SK-N-SH treated with all-trans-retinoic acid at 6 μM for 48 hours (cell line): ENCODE data around the gene SLC13A4.

Experiments used
- ARNTL ChIP-seq: fragments of 450-650 bp; formaldehyde crosslinking; IDR thresholded peaks from 2 replicates; pipeline ENCODE4 v1.5.0; 2020; ENCODE audit warnings: low read depth, mild to moderate bottlenecking, moderate library complexity, borderline replicate concordance
- CREB5 ChIP-seq: fragments of 250-450 bp; sonication (Bioruptor Pico); IDR thresholded peaks from 2 replicates; pipeline ENCODE4 v1.5.1; 2020; ENCODE audit warnings: low read depth, mild to moderate bottlenecking, moderate library complexity
- POU6F1 ChIP-seq: fragments of 250-450 bp; sonication (Bioruptor Pico); IDR thresholded peaks from 2 replicates; pipeline ENCODE4 v1.8.0; 2021; ENCODE audit warnings: low read depth, mild to moderate bottlenecking, moderate library complexity, borderline replicate concordance
- PPARA ChIP-seq: fragments of 250-450 bp; sonication (Bioruptor Pico); IDR thresholded peaks from 2 replicates; pipeline ENCODE4 v1.5.0; 2020; ENCODE audit warnings: mild to moderate bottlenecking, borderline replicate concordance
- RARB ChIP-seq: fragments of 250-450 bp; sonication (Bioruptor Pico); IDR thresholded peaks from 2 replicates; pipeline ENCODE4 v1.8.0; 2021; ENCODE audit warnings: mild to moderate bottlenecking, moderate library complexity
- SNAI2 ChIP-seq: fragments of 250-450 bp; sonication (Bioruptor Pico); IDR thresholded peaks from 2 replicates; pipeline ENCODE4 v1.5.0; 2020; ENCODE audit warnings: mild to moderate bottlenecking, moderate library complexity
- ZC3H10 ChIP-seq: fragments of 250-450 bp; sonication (Bioruptor Pico); IDR thresholded peaks from 2 replicates; pipeline ENCODE4 v1.5.1; 2021; ENCODE audit warnings: mild to moderate bottlenecking, moderate library complexity
- ZFP30 ChIP-seq: fragments of 450-650 bp; formaldehyde crosslinking; IDR thresholded peaks from 2 replicates; pipeline ENCODE4 v1.5.0; 2022; ENCODE audit warnings: mild to moderate bottlenecking, moderate library complexity
- ZNF565 ChIP-seq: fragments of 450-650 bp; formaldehyde crosslinking; conservative IDR thresholded peaks from 2 replicates; pipeline ENCODE4 v1.5.0; 2020; ENCODE audit warnings: low read depth, mild to moderate bottlenecking, moderate library complexity
- ZNF70 ChIP-seq: fragments of 450-650 bp; formaldehyde crosslinking; IDR thresholded peaks from 2 replicates; pipeline ENCODE4 v1.5.0; 2020; ENCODE audit warnings: mild to moderate bottlenecking, moderate library complexity
- ZNF8 ChIP-seq: fragments of 450-650 bp; formaldehyde crosslinking; IDR thresholded peaks from 2 replicates; pipeline ENCODE4 v1.5.0; 2020; ENCODE audit warnings: mild to moderate bottlenecking, moderate library complexity
- TF ChIP-seq, protein P1 (sequence below): fragments of 250-450 bp; sonication (Bioruptor Pico); IDR thresholded peaks from 2 replicates; pipeline ENCODE4 v1.8.0; 2020; ENCODE audit warnings: mild to moderate bottlenecking, moderate library complexity, borderline replicate concordance

DNA sequence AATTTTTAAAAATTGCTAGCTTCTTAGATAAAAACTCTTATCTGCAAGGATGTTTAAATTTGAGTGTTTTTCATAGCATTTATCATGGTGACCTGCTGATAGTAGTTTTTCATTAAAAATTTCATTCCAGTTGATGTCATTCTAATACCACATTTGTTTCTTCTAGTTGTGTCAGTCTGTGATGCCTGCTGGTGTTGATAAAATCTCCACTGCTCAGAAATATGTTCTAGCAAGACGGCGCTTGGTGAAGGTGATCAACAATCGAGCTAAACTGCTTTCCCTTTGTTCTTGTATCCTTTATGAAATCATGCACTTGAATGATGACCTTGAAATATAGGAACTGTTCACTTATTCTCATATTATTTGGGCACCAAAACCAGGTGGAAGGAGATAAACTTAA lies 83.3 kb downstream of the SLC13A4 start:
- TF ChIP-seq POU6F1 (CRISPR knock-in tag) (no peak), SNAI2 (CRISPR knock-in tag) (no peak), ZC3H10 (CRISPR knock-in tag) (no peak), ZNF70 (CRISPR knock-in tag) (no peak), ARNTL (CRISPR knock-in tag) (no peak), ZNF8 (CRISPR knock-in tag) (no peak), PPARA (CRISPR knock-in tag) (no peak), ZNF565 (CRISPR knock-in tag) (no peak), ZFP30 (CRISPR knock-in tag) (no peak), RARB (CRISPR knock-in tag) (no peak), CREB5 (CRISPR knock-in tag) (no peak)
- TF ChIP-seq, protein P1, sequence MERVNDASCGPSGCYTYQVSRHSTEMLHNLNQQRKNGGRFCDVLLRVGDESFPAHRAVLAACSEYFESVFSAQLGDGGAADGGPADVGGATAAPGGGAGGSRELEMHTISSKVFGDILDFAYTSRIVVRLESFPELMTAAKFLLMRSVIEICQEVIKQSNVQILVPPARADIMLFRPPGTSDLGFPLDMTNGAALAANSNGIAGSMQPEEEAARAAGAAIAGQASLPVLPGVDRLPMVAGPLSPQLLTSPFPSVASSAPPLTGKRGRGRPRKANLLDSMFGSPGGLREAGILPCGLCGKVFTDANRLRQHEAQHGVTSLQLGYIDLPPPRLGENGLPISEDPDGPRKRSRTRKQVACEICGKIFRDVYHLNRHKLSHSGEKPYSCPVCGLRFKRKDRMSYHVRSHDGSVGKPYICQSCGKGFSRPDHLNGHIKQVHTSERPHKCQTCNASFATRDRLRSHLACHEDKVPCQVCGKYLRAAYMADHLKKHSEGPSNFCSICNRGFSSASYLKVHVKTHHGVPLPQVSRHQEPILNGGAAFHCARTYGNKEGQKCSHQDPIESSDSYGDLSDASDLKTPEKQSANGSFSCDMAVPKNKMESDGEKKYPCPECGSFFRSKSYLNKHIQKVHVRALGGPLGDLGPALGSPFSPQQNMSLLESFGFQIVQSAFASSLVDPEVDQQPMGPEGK (CRISPR knock-in tag) = no peak
